DOHH2 (cell line): Measurements from ENCODE around the gene GRB10.

Experiments used
- H3F3A ChIP-seq: fragments of 200-600 bp; sonication (generic), shearing (Covaris generic); 2 replicates; pipeline ENCODE4 v1.6.0; 2016; ENCODE audit warnings: antibody characterized with exemption, mild to moderate bottlenecking; ENCODE audit not compliant: control insufficient read depth, insufficient read depth
- H3K27ac ChIP-seq: fragments of 200-600 bp; sonication (generic); 2 replicates; pipeline ENCODE4 v1.5.1; 2014; ENCODE audit warnings: low read depth, mild to moderate bottlenecking, low read length, moderate library complexity
- H3K27me3 ChIP-seq: fragments of 200-600 bp; sonication (generic); 2 replicates; pipeline ENCODE4 v1.6.1; 2014; ENCODE audit warnings: mild to moderate bottlenecking, low read length, mixed read lengths; ENCODE audit not compliant: control insufficient read depth
- H3K36me3 ChIP-seq: fragments of 200-600 bp; sonication (generic); 2 replicates; pipeline ENCODE4 v1.6.1; 2014; ENCODE audit warnings: mild to moderate bottlenecking, low read length, moderate library complexity, mixed read lengths; ENCODE audit not compliant: control insufficient read depth
- H3K4me1 ChIP-seq: fragments of 200-600 bp; sonication (generic); 2 replicates; pipeline ENCODE4 v1.6.1; 2014; ENCODE audit warnings: mild to moderate bottlenecking, low read length, mixed read lengths; ENCODE audit not compliant: control insufficient read depth
- H3K4me2 ChIP-seq: fragments of 200-600 bp; sonication (generic); 2 replicates; pipeline ENCODE4 v1.6.0; 2014; ENCODE audit warnings: mild to moderate bottlenecking, low read length, moderate library complexity
- H3K4me3 ChIP-seq: fragments of 200-600 bp; sonication (generic); 2 replicates; pipeline ENCODE4 v1.5.1; 2014; ENCODE audit warnings: mild to moderate bottlenecking, low read length, mixed read lengths
- H3K79me2 ChIP-seq: fragments of 200-600 bp; sonication (generic); 2 replicates; pipeline ENCODE4 v1.6.1; 2014; ENCODE audit warnings: mild to moderate bottlenecking, low read length, mixed read lengths; ENCODE audit not compliant: control insufficient read depth
- H3K9me2 ChIP-seq: fragments of 200-600 bp; sonication (generic); replicated peaks from 2 replicates; pipeline ENCODE4 v1.6.1; 2014; ENCODE audit warnings: mild to moderate bottlenecking, low read length, mixed read lengths; ENCODE audit not compliant: control insufficient read depth
- H3K9me3 ChIP-seq: fragments of 200-600 bp; sonication (generic); 2 replicates; pipeline ENCODE4 v1.6.1; 2014; ENCODE audit warnings: antibody characterized with exemption, low read length, mixed read lengths; ENCODE audit not compliant: control insufficient read depth, insufficient read depth
- H4K20me1 ChIP-seq: fragments of 200-600 bp; sonication (generic); 2 replicates; pipeline ENCODE4 v1.6.0; 2014; ENCODE audit warnings: low read depth, mild to moderate bottlenecking, antibody characterized with exemption, low read length, moderate library complexity; ENCODE audit not compliant: control insufficient read depth, insufficient read depth
- CTCF ChIP-seq: fragments of 200-600 bp; sonication (generic); IDR thresholded peaks from one replicate; pipeline ENCODE4 v1.5.1; 2014; ENCODE audit warnings: antibody characterized with exemption, mild to moderate bottlenecking, low read depth, low read length; ENCODE audit not compliant: poor library complexity, severe bottlenecking
- EZH2phosphoT487 ChIP-seq: fragments of 200-600 bp; sonication (generic); IDR thresholded peaks from 2 replicates; pipeline ENCODE4 v1.6.1; 2017; ENCODE audit warnings: borderline replicate concordance, mild to moderate bottlenecking, antibody characterized with exemption, low read length, moderate library complexity, mixed read lengths

The GRB10 gene

DNA sequence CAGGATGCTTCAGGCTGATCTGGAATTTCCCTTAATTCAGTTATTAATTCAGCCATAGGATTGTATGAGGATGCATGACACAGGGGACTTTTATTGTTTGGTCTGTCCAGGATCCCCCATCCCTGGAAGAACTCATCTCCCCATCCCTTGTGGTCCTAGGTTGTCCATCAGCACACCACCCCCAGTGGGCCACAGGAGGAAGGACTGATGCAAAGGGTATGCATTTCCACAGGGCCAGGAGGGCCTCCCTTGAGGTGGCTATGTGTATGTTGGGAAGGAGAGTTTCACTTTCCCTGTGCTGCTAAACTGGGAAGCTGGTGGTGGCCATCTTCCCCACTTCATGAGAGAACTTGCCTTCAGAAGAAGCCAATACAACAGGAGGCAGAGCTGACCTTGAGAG lies 44.6 kb upstream of the GRB10 start:
- no peak for TF ChIP-seq CTCF
- TF ChIP-seq EZH2phosphoT487 = no peak
- Histone ChIP-seq H3K36me3 (no peaks in the 10 kb centered on the region), H3K4me1 (no peaks in the 10 kb centered on the region), H3K27me3 (no peaks in the 10 kb centered on the region), H3K27ac (no peak overlapping the region), H3K9me2 (no peaks in the 10 kb centered on the region), H3K79me2 (no peaks in the 10 kb centered on the region), H3K4me3 (no peak overlapping the region), H4K20me1 (no peaks in the 10 kb centered on the region), H3F3A (no peaks in the 10 kb centered on the region), H3K4me2 (no peak overlapping the region), H3K9me3 (no peaks in the 10 kb centered on the region)

- H3K27me3 ChIP-seq = no peaks in the 10 kb centered on the region
- no peaks in the 10 kb centered on the region for H3K79me2 ChIP-seq
- no peak overlapping the region for H3K27ac ChIP-seq
- H3K4me3 ChIP-seq = no peak overlapping the region
- H3K36me3 ChIP-seq = no peaks in the 10 kb centered on the region
- TF ChIP-seq CTCF = no peak
- no peaks in the 10 kb centered on the region for H3K9me2 ChIP-seq
- no peaks in the 10 kb centered on the region for H4K20me1 ChIP-seq
- no peak overlapping the region for H3K4me2 ChIP-seq
- H3K9me3 ChIP-seq = no peaks in the 10 kb centered on the region
- H3F3A ChIP-seq = no peaks in the 10 kb centered on the region
- no peaks in the 10 kb centered on the region for H3K4me1 ChIP-seq
Observed at GRCh38 chr7:50826371-50827172, 43.9 kb upstream of the GRB10 start.

- no peak overlapping the region for H3K27ac ChIP-seq
- no peaks in the 10 kb centered on the region for H3K79me2 ChIP-seq
- H3K9me2 ChIP-seq = no peaks in the 10 kb centered on the region
- no peak overlapping the region for H3K4me3 ChIP-seq
- H3K4me1 ChIP-seq = no peaks in the 10 kb centered on the region
- H3F3A ChIP-seq = no peaks in the 10 kb centered on the region
- H3K9me3 ChIP-seq = no peaks in the 10 kb centered on the region
- no peak overlapping the region for H3K4me2 ChIP-seq
- H3K27me3 ChIP-seq = no peaks in the 10 kb centered on the region
- TF ChIP-seq EZH2phosphoT487 = no peak
- TF ChIP-seq CTCF = no peak
- H4K20me1 ChIP-seq = no peaks in the 10 kb centered on the region
- no peaks in the 10 kb centered on the region for H3K36me3 ChIP-seq
Observed at GRCh38 chr7:50825465-50825864, 42.8 kb upstream of the GRB10 start.
